SK-N-SH (cell line): ENCODE results near the gene ST7.

Source experiments
- CTCF ChIP-seq: fragments of 200-600 bp; sonication (generic); IDR thresholded peaks from 2 replicates; pipeline ENCODE4 v1.6.1; 2017; ENCODE audit warnings: antibody characterized with exemption, mild to moderate bottlenecking, moderate library complexity
- ELF1 ChIP-seq: IDR thresholded peaks from 2 replicates; pipeline ENCODE4 v1.4.0; 2012
- EZH2phosphoT487 ChIP-seq: fragments of 200-600 bp; sonication (generic); IDR thresholded peaks from 2 replicates; pipeline ENCODE4 v1.6.1; 2017; ENCODE audit warnings: low read depth, mixed run types, mild to moderate bottlenecking, antibody characterized with exemption, moderate library complexity, borderline replicate concordance
- FOSL2 ChIP-seq: IDR thresholded peaks from 2 replicates; pipeline ENCODE4 v1.4.0; 2012; ENCODE audit warnings: low read depth, mild to moderate bottlenecking, moderate library complexity, borderline replicate concordance
- POLR2AphosphoS5 ChIP-seq: IDR thresholded peaks from 2 replicates; pipeline ENCODE4 v1.6.1; 2012; ENCODE audit warnings: low read depth, low read length
- RFX5 ChIP-seq: IDR thresholded peaks from 2 replicates; pipeline ENCODE4 v1.6.1; 2012; ENCODE audit warnings: mild to moderate bottlenecking, improper control_type of control experiment, low read length
- SMC3 ChIP-seq: IDR thresholded peaks from 2 replicates; pipeline ENCODE4 v1.6.1; 2012; ENCODE audit warnings: low read depth, low read length, improper control_type of control experiment
- TAF1 ChIP-seq: IDR thresholded peaks from 2 replicates; pipeline ENCODE4 v1.6.1; 2012; ENCODE audit warnings: low read depth, mild to moderate bottlenecking, low read length, moderate library complexity, borderline replicate concordance
- TCF12 ChIP-seq: IDR thresholded peaks from 2 replicates; pipeline ENCODE4 v1.4.0; 2012
- USF2 ChIP-seq: fragments of 150-350 bp; IDR thresholded peaks from 2 replicates; pipeline ENCODE4 v1.6.1; 2017; ENCODE audit warnings: antibody characterized with exemption, low read length, low read depth, borderline replicate concordance
- TF ChIP-seq, protein P1 (sequence below): IDR thresholded peaks from 2 replicates; pipeline ENCODE4; 2012
- TF ChIP-seq, protein P2 (sequence below): IDR thresholded peaks from 2 replicates; pipeline ENCODE4 v1.4.0; 2012; ENCODE audit warnings: low read depth, borderline replicate concordance
- TF ChIP-seq, protein P3 (sequence below): IDR thresholded peaks from 2 replicates; pipeline ENCODE4 v1.4.0; 2012; ENCODE audit warnings: low read depth
- TF ChIP-seq, protein P4 (sequence below): IDR thresholded peaks from 2 replicates; pipeline ENCODE4 v1.4.0; 2012; ENCODE audit warnings: low read depth, borderline replicate concordance

DNA sequence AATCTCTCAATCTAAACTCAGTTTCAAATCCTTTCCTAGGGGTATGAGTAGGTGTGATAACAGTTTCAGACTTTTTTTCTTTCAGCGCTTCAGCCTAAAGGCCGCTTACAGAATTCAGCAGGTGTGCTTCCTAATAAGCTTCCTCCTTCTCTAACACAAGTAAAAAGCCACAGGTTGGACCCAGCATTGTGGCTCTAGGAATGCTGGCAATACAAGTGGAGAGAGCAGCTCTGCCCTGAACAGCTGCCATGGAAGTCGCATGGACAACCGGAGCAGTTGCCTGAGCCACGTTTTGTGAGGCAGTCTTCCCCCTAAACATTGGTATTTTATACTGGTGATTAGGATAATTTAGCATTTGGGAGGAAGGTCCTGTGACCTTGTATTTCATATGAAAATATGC is 83.5 kb downstream of the ST7 start:
- TF ChIP-seq, protein P1, sequence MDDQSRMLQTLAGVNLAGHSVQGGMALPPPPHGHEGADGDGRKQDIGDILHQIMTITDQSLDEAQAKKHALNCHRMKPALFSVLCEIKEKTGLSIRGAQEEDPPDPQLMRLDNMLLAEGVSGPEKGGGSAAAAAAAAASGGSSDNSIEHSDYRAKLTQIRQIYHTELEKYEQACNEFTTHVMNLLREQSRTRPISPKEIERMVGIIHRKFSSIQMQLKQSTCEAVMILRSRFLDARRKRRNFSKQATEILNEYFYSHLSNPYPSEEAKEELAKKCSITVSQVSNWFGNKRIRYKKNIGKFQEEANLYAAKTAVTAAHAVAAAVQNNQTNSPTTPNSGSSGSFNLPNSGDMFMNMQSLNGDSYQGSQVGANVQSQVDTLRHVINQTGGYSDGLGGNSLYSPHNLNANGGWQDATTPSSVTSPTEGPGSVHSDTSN = no peak
- TF ChIP-seq SMC3 = no peak
- no peak for TF ChIP-seq CTCF
- TF ChIP-seq ELF1 = no peak
- TF ChIP-seq TCF12 = no peak
- no peak for TF ChIP-seq POLR2AphosphoS5
- TF ChIP-seq, protein P2, sequence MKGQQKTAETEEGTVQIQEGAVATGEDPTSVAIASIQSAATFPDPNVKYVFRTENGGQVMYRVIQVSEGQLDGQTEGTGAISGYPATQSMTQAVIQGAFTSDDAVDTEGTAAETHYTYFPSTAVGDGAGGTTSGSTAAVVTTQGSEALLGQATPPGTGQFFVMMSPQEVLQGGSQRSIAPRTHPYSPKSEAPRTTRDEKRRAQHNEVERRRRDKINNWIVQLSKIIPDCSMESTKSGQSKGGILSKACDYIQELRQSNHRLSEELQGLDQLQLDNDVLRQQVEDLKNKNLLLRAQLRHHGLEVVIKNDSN = no peak
- TF ChIP-seq, protein P3, sequence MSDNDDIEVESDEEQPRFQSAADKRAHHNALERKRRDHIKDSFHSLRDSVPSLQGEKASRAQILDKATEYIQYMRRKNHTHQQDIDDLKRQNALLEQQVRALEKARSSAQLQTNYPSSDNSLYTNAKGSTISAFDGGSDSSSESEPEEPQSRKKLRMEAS = no peak
- no peak for TF ChIP-seq TAF1
- no peak for TF ChIP-seq EZH2phosphoT487
- TF ChIP-seq RFX5 = no peak
- TF ChIP-seq USF2 = no peak
- TF ChIP-seq FOSL2 = no peak
- TF ChIP-seq, protein P4, sequence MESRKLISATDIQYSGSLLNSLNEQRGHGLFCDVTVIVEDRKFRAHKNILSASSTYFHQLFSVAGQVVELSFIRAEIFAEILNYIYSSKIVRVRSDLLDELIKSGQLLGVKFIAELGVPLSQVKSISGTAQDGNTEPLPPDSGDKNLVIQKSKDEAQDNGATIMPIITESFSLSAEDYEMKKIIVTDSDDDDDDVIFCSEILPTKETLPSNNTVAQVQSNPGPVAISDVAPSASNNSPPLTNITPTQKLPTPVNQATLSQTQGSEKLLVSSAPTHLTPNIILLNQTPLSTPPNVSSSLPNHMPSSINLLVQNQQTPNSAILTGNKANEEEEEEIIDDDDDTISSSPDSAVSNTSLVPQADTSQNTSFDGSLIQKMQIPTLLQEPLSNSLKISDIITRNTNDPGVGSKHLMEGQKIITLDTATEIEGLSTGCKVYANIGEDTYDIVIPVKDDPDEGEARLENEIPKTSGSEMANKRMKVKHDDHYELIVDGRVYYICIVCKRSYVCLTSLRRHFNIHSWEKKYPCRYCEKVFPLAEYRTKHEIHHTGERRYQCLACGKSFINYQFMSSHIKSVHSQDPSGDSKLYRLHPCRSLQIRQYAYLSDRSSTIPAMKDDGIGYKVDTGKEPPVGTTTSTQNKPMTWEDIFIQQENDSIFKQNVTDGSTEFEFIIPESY = no peak
